Fibroblast of skin of scalp (primary cell): ENCODE results near the gene SMAD3. TPM values are rescaled to one million over a fixed set of nuclear protein-coding genes. Genes with fewer than 3 reads are reported as not detected.
"Not testable (repeated sequence)": the region's sequence is repeated elsewhere in the genome, so short reads cannot be mapped to it uniquely, and the experiment has no call there.

Source experiments
- DNase-seq: peaks from one replicate; pipeline ENCODE4 v3.0.0-alpha.2; 2013
- polyA plus RNA-seq, 2 experiments: library from polyadenylated mRNA; unstranded; fragments of 120-200 nt; gene quantifications; one replicate each; pipeline ENCODE4 v1.2.1, GENCODE V29; 2013; ENCODE audit not compliant: insufficient read length in 2 of 2

Gene SMAD3
- polyA plus RNA-seq (2013, experiment 1 of 2; ENCODE audit: insufficient read length): 55.1 TPM
- 54.6 TPM for polyA plus RNA-seq (2013, experiment 2 of 2; ENCODE audit: insufficient read length)

- DNase-seq: peak; percentile 97
Measured at GRCh38 chr15:67065531-67066005, at the start of gene SMAD3. SMAD3 (plus strand) TSS chr15:67065602; CDS start chr15:67066155, 553 bp downstream.

GRCh38 chr15:67017311-67017710 lies 48.1 kb upstream of the SMAD3 start:
- DNase-seq: no peak

DNA sequence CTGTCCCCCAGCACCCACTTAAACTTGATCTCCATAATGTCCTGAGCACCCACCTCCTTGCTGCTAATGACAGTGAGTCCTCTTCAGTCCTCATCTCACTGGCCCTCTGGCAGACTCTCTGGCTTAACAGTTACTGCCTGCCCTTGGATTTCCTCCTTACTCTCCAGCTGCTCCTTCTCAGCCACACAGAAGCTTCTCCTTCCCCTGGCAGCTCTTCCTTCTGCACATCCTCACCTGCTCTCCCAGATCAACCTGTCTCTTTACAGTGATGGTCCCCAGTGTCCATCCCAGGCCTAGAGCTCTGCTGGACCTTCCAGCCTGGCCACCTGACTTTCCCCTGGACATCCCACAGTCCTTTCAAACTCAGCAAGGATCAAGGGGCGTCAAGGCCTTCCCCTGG lies 47.4 kb upstream of the SMAD3 start:
- DNase-seq: no peak

DNA sequence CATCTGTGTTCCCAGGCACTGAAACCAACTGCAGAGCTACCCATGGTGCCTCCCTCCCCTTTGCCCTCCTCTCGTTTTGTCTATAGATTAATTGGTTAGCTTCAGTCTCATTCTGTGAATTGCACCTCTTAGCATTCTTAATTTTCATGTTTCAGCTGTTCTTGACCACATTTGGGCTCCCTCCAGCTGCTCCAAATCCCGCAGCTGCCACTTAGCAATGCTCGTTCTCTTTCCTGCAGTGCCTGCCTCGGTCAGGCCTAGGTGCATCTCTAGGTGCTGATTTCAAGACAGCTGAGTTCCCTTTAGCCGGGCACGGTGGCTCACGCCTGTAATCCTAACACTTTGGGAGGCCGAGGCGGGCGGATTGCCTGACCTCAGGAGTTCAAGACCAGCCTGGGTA lies 47.0 kb upstream of the SMAD3 start:
- no peak for DNase-seq

DNA sequence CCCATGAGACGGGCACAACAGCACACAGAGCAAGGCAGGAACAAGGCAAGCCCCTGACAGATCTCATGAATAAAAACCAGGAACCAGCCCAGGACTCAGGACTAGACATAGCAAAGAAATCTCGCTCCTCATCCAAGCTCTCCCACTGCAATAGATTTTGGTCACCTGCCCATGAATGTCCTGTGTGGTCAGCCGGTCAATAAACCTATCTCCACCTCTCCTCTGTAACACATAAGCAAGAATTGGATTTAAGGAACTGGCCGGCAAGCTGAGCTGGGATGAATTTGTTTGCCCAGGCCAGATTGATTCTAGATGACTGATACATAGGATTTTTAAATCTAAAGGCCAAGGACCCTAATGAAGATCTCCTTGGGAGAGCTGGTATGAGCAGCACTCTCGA lies 46.3 kb upstream of the SMAD3 start:
- DNase-seq: no peak

- DNase-seq: no peak
Measured at GRCh38 chr15:67019884-67020520, 45.4 kb upstream of the SMAD3 start.

DNA sequence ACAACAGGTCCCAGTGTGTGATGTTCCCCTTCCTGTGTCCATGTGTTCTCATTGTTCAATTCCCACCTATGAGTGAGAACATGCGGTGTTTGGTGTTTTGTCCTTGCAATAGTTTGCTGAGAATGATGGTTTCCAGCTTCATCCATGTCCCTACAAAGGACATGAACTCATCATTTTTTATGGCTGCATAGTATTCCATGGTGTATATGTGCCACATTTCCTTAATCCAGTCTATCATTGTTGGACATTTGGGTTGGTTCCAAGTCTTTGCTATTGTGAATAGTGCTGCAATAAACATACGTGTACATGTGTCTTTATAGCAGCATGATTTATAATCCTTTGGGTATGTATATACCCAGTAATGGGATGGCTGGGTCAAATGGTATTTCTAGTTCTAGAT lies 44.7 kb upstream of the SMAD3 start:
- DNase-seq: not testable (repeated sequence)

DNA sequence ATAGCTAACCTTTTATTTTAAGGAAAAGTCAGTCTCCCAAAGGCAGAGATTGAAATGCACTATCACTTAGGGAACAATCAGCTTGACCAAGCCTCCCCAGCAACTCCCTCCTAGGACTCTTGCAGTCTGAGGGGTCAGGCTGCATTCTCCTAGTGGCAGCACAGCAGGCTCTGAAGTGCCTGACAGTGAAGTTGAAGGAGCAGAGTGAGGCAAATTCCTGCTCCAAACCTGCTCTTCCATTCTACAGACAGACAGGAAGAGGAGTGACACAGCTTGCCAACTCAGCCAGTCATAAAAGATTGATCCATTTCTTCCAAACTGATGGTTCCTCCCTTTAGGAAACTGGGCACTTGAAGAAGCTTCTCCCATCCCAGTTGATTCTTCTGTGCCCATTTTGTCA lies 43.9 kb upstream of the SMAD3 start:
- no peak for DNase-seq

DNA sequence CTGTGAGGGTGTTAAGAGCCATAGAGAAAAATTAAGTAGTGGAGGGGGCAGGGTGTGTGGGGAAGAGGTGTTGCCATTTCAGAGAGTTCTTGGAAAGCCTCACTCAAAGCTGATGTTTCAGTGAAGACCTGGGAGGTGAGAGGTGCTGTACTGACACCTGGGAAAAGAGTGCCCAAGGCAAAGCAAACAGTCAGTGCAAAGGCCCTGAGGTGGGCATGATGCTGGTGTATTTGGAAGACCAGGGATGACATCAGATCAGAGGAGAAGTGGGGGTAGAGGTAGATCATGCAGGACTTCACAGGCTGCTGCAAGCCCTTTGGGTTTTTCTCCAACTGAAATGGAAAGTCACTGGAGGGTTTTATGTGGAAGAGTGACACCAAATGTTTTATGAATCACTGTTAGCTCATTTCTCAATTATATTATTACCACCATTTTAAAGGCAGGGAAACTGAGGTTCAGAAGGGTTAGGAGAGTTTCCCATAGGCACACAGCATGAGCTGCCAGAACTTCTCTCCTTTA lies 42.8 kb upstream of the SMAD3 start:
- DNase-seq: no peak

GRCh38 chr15:67023517-67024313 lies 41.7 kb upstream of the SMAD3 start:
- no peak for DNase-seq

- DNase-seq: peak; percentile 98
Measured at GRCh38 chr15:67024314-67024997, 40.9 kb upstream of the SMAD3 start.

DNA sequence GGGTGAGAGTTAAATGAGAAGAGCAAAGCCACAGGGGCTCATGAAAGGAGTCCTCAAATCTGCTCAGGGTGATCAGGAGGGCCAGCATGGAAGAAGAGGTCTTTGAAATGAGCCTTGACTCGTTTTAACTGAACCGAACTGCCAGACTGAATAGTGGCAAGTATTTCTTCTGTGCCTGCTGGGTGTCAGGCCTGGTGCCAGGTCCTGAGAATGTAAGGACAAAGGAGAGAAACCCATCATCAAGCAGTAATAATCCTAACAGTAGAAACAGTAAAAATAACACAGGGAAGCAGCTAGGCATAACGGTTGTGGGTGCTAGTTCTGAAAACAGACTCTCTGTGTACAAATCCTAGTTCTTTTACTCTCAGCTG lies 40.4 kb upstream of the SMAD3 start:
- no peak for DNase-seq

GRCh38 chr15:67025719-67026609 lies 39.4 kb upstream of the SMAD3 start:
- DNase-seq: peak; percentile 42

GRCh38 chr15:67026610-67026967 lies 38.8 kb upstream of the SMAD3 start:
- no peak for DNase-seq

DNA sequence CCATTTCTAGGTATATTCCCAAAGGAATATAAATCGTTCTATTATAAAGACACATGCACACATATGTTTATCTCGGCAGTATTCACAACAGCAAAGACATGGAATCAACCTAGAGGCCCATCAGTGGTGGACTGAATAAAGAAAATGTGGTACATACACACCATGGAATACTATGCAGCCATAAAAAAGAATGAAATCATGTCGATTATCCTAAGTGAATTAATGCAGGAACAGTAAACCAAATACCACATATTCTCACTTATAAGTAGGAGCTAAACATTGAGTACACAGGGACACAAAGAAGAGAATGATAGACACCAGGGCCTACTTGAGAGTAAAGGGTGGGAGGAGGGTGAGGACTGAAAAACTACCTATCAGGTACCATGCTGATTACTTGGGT lies 37.0 kb upstream of the SMAD3 start:
- DNase-seq: not testable (repeated sequence)

- DNase-seq: no peak
Measured at GRCh38 chr15:67030036-67030762, 35.2 kb upstream of the SMAD3 start.

- DNase-seq: no peak
Measured at GRCh38 chr15:67031331-67031730, 34.1 kb upstream of the SMAD3 start.

- DNase-seq: no peak
Measured at GRCh38 chr15:67032608-67033007, 32.8 kb upstream of the SMAD3 start.

GRCh38 chr15:67033012-67033411 lies 32.4 kb upstream of the SMAD3 start:
- no peak for DNase-seq

GRCh38 chr15:67033571-67034044 lies 31.8 kb upstream of the SMAD3 start:
- no peak for DNase-seq

- DNase-seq: peak; percentile 85
Measured at GRCh38 chr15:67035886-67036285, 29.5 kb upstream of the SMAD3 start.
